HEK293T (cell line): ENCODE data around the gene CMTM1.

Source experiments
- ARNT ChIP-seq: fragments of 450-650 bp; IDR thresholded peaks from 2 replicates; pipeline ENCODE4 v1.6.1; 2017; ENCODE audit warnings: mild to moderate bottlenecking
- ELF4 ChIP-seq: fragments of 450-650 bp; IDR thresholded peaks from 2 replicates; pipeline ENCODE4 v1.6.1; 2017; ENCODE audit warnings: antibody characterized with exemption

DNA sequence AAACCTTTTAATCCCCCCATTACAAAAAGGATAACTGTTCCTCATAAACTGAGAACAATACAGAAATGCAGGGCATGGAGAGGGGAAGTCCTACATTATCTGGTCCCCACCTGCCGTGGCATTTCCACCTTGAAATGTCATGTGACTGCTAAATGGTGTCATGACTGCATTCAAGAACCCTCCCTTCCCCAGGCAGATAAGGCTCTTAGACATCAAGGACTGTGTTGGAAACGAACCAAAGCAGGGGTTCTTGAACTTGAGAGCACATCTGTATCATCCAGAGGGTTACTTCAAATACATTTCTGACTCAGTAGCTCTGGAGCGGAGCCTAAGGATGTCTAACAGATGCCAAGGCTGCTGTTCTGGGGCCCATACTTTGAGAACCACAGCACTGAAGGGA, 56.6 kb downstream of the CMTM1 start:
- TF ChIP-seq ELF4 = no peak
- TF ChIP-seq ARNT = no peak
